ENCODE data around the gene LAMA2. TPM values are rescaled to one million over a fixed set of nuclear protein-coding genes. Genes with fewer than 3 reads are reported as not detected.

The LAMA2 gene
- total RNA-seq, 1 donor: 40.2 TPM

DNA sequence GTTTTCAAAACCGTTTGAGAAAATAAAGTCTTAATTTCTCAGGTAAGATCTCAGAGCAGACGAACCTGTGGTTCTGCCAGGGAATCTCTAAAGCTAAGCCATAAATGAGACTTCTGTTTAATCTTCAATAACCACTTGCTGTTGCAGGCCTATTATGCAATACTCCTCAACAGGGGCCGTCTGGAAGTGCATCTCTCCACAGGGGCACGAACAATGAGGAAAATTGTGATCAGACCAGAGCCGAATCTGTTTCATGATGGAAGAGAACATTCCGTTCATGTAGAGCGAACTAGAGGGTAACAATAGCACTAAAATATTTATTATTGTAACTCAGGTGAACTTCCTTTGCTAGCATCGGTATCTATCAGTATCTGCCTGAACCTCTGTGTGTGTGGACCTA is 603.4 kb downstream of the LAMA2 start:
- no peak for DNase-seq (ENCODE audit: low read depth)
- TF ChIP-seq, protein P1, sequence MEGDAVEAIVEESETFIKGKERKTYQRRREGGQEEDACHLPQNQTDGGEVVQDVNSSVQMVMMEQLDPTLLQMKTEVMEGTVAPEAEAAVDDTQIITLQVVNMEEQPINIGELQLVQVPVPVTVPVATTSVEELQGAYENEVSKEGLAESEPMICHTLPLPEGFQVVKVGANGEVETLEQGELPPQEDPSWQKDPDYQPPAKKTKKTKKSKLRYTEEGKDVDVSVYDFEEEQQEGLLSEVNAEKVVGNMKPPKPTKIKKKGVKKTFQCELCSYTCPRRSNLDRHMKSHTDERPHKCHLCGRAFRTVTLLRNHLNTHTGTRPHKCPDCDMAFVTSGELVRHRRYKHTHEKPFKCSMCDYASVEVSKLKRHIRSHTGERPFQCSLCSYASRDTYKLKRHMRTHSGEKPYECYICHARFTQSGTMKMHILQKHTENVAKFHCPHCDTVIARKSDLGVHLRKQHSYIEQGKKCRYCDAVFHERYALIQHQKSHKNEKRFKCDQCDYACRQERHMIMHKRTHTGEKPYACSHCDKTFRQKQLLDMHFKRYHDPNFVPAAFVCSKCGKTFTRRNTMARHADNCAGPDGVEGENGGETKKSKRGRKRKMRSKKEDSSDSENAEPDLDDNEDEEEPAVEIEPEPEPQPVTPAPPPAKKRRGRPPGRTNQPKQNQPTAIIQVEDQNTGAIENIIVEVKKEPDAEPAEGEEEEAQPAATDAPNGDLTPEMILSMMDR (IDR thresholded peaks at IDR 0.05; ENCODE audit: insufficient read depth, low read depth, low read length): no peak
- no peak overlapping the region for H3K4me3 ChIP-seq (ENCODE audit: low read depth, low read length)

DNA sequence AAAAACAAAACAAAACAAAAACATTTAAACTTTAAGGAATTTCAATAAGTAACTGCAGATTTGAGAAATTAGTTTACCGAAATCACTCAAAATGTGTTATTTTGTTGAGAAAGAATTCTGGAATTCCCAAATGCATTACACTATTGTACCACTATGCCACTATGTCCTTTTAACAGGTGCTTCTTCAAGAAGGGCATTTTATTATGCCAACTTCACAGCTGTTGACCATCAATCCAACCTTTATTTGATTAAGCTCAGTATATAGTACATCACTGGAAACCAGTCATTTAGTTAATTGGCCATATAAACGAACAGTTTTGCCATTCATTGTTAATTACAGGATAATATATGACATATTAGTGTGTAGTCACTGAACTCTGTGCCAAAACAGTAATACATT is 605.4 kb downstream of the LAMA2 start:
- H3K4me3 ChIP-seq (ENCODE audit: low read depth, low read length): no peak overlapping the region
- no peak for DNase-seq (ENCODE audit: low read depth)
- TF ChIP-seq, protein P1 (IDR thresholded peaks at IDR 0.05; ENCODE audit: insufficient read depth, low read depth, low read length): no peak

DNA sequence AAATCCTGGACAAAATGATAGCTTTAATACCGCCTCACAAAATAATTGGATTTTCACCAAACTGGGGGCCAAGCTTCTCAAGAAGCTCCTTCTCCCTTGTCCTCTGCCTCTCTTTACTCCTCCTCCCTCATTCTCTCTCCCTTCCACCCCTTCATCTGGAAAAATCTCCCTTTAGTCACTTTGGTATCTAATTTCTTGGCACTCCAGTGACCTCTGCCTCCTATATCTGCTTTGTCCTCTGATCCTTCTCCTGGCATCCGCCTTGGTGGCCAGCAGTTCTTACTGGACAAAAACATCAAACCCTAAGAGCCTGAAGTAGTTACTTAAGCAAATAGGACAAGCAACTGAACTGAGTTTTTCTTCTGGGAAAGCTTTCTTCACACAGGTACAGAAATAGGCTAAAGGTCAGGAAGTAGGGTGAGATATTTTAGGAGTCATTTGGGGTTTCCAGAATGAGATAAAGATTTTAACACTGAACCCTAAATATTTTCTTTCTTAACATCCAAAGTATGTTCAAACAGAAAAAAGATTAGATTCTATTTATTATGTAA is 606.4 kb downstream of the LAMA2 start:
- TF ChIP-seq, protein P1 (IDR thresholded peaks at IDR 0.05; ENCODE audit: insufficient read depth, low read depth, low read length): no peak
- no peak for DNase-seq (ENCODE audit: low read depth)
- no peak overlapping the region for H3K4me3 ChIP-seq (ENCODE audit: low read depth, low read length)

DNA sequence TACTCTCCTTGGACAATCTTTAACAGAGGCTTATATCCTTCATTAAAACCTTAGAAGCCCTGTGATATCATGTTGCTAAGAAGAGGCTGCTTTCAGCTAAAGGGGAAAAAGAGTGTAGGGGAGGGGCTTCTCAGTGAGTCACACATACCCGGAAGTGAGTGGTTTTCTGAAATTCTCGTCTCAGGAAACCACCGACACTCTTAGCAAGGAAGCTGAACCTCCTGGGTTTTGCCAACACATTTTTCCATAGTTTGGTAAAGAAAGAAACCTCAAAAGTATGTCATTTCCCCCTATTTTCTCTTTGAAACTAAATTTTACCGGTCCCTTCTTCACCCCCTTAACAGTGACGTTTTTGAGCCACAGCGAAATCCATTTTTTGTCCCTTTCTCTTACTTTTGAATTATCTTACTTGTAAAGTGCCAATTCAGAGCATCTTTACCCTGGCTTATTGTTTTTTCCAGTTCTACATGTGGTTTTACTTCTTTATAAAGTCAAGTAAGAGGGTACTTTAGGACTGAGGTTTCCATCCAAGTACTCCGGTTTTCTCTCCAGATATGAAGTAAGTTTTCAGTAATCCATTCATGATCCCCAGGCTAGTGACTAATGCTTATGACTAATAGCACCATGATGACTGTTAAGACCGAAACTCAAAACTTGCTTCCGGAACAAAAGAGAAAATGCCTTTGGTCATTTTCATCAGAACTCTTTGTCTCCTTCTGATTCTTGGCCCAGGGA is 607.8 kb downstream of the LAMA2 start:
- TF ChIP-seq, protein P1 (IDR thresholded peaks at IDR 0.05; ENCODE audit: insufficient read depth, low read depth, low read length): no peak
- H3K4me3 ChIP-seq (ENCODE audit: low read depth, low read length): peak overlapping the region; percentile 66

DNA sequence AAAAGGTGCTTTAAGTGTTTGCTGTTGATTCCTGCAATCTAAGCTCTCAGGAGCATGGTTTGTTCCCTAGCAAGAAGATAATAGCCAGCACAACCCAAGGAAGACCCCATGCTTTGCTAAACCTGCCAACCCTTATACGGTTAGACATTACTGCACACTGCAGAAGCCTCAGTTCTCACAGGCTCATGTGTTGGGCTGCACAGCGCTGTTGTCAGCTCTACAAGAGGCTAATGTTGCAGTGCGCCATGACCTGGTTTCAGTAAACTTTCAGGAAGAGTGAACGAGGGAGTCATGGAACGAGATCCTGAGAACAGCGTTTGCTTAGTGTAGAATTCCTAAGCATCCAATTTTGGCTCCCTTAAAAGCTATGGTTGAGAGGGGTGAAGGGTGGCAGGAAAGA is 608.5 kb downstream of the LAMA2 start:
- TF ChIP-seq, protein P1 (IDR thresholded peaks at IDR 0.05; ENCODE audit: insufficient read depth, low read depth, low read length): no peak
- H3K4me3 ChIP-seq (ENCODE audit: low read depth, low read length): peak overlapping the region; percentile 66
- no peak for DNase-seq (ENCODE audit: low read depth)

More for the DNA sequence above, 607.8 kb downstream of the LAMA2 start:
- DNase-seq (ENCODE audit: low read depth): peak; percentile 95

DNA sequence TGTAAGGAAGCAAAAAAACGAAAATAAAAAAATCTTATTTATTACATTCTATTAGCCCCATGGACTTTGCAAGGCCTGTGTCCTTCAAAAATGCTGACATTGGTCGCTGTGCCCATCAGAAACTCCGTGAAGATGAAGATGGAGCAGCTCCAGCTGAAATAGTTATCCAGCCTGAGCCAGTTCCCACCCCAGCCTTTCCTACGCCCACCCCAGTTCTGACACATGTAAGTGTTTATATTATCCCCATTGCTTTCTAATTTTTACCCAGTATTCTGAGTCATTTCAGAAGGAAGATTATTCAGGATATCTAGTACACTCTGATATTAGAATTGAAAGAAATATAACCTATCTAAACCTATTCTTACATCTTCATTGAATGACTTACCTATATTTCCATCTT is 609.3 kb downstream of the LAMA2 start:
- H3K4me3 ChIP-seq (ENCODE audit: low read depth, low read length): no peak overlapping the region
- TF ChIP-seq, protein P1 (IDR thresholded peaks at IDR 0.05; ENCODE audit: insufficient read depth, low read depth, low read length): no peak
- no peak for DNase-seq (ENCODE audit: low read depth)
